HG03064 (cell line): ENCODE data around the gene CARD19.

ENCODE experiments used
- ATAC-seq: cut with Tn5 transposase; IDR thresholded peaks from one replicate; pipeline ENCODE4 v1.9.1; 2021; ENCODE audit warnings: low read depth; ENCODE audit not compliant: unreplicated experiment

Gene CARD19

GRCh38 chr9:93096131-93096802 is at the start of gene CARD19:
Gene CARD19 (plus strand): TSS chr9:93096217. CDS start chr9:93096346, 129 bp downstream.
- peak; percentile 12 for ATAC-seq

- ATAC-seq: no peak
Observed at GRCh38 chr9:93048566-93049448, 47.2 kb upstream of the CARD19 start.

GRCh38 chr9:93049491-93049890 is 46.5 kb upstream of the CARD19 start:
- no peak for ATAC-seq

- no peak for ATAC-seq
Observed at GRCh38 chr9:93050231-93050630, 45.8 kb upstream of the CARD19 start.

- ATAC-seq: no peak
Observed at GRCh38 chr9:93051680-93052089, 44.3 kb upstream of the CARD19 start.

- no peak for ATAC-seq
Observed at GRCh38 chr9:93052791-93053540, 43.1 kb upstream of the CARD19 start.

GRCh38 chr9:93053781-93054331 is 42.2 kb upstream of the CARD19 start:
- no peak for ATAC-seq

GRCh38 chr9:93054758-93055704 is 41.0 kb upstream of the CARD19 start:
- ATAC-seq: no peak

- ATAC-seq: no peak
Observed at GRCh38 chr9:93057042-93057702, 38.8 kb upstream of the CARD19 start.

- peak; percentile 14 for ATAC-seq
Observed at GRCh38 chr9:93057703-93058354, 38.2 kb upstream of the CARD19 start.

GRCh38 chr9:93058355-93059010 is 37.5 kb upstream of the CARD19 start, which contains the start of gene SUSD3:
Gene SUSD3 (plus strand): TSS chr9:93058701. CDS start chr9:93058743, 42 bp downstream.
- ATAC-seq: peak; percentile 39

GRCh38 chr9:93059011-93059714 is 36.9 kb upstream of the CARD19 start:
- ATAC-seq: no peak

GRCh38 chr9:93059715-93060578 is 36.1 kb upstream of the CARD19 start:
- ATAC-seq: no peak

- no peak for ATAC-seq
Observed at GRCh38 chr9:93060746-93061259, 35.2 kb upstream of the CARD19 start.

GRCh38 chr9:93061260-93061751 is 34.7 kb upstream of the CARD19 start:
- no peak for ATAC-seq
